Lung (tissue), 12 donors: ENCODE measurements around the gene POLR2L. TPM values are rescaled to one million over a fixed set of nuclear protein-coding genes. Genes with fewer than 3 reads are reported as not detected.

Experiments used
- ATAC-seq: fragments of 200-7000 bp; cut with Tn5 transposase; one replicate; pipeline ENCODE4 v1.9.1; 2020; ENCODE audit warnings: moderate number of reproducible peaks; ENCODE audit not compliant: insufficient read depth, low FRiP score
- DNase-seq, 3 donors: peaks; one replicate each; pipeline ENCODE4 v3.0.0-alpha.2; 2013 to 2017
- H3K27ac ChIP-seq, 2 donors: one replicate each; pipeline ENCODE4 v1.5.1; 2013; ENCODE audit warnings: mild to moderate bottlenecking in 2 of 2, moderate library complexity in 2 of 2, control low read depth in 1 of 2, inconsistent platforms in 1 of 2, low read depth in 1 of 2, low read length in 1 of 2
- H3K27me3 ChIP-seq, 3 donors: one replicate each; pipeline ENCODE4 v1.5.1; 2013; ENCODE audit warnings: low read length in 2 of 3; ENCODE audit not compliant: control insufficient read depth in 3 of 3, insufficient read depth in 3 of 3
- H3K36me3 ChIP-seq, 4 donors: one replicate each; pipeline ENCODE4 v1.5.1; 2013; ENCODE audit warnings: low read length in 4 of 4, mild to moderate bottlenecking in 1 of 4, moderate library complexity in 1 of 4; ENCODE audit not compliant: control insufficient read depth in 4 of 4, insufficient read depth in 4 of 4
- H3K4me1 ChIP-seq, 5 donors: one replicate each; pipeline ENCODE4 v1.5.1; 2013; ENCODE audit warnings: low read length in 5 of 5, mild to moderate bottlenecking in 2 of 5, moderate library complexity in 1 of 5; ENCODE audit not compliant: control insufficient read depth in 5 of 5, insufficient read depth in 5 of 5
- H3K4me3 ChIP-seq: one replicate; pipeline ENCODE4 v1.5.1; 2013; ENCODE audit warnings: mild to moderate bottlenecking, control low read depth, moderate library complexity
- H3K9ac ChIP-seq, 2 donors: one replicate each; pipeline ENCODE4 v1.5.1; 2013; ENCODE audit warnings: low read length in 2 of 2, control low read depth in 1 of 2; ENCODE audit not compliant: insufficient read depth in 1 of 2
- H3K9me3 ChIP-seq, 4 donors: one replicate each; pipeline ENCODE4 v1.5.1; 2013; ENCODE audit warnings: low read length in 3 of 4, mild to moderate bottlenecking in 1 of 4, moderate library complexity in 1 of 4; ENCODE audit not compliant: control insufficient read depth in 4 of 4, insufficient read depth in 3 of 4
- WGBS, 2 donors: extraction: QIAGEN DNeasy Blood & Tissue Kit; methylation state at CpG; one replicate each; pipeline ENCODE4 v1.1.7; 2013; 5-methylcytosine and 5-hydroxymethylcytosine counted together
- polyA plus RNA-seq, 2 donors: library from polyadenylated mRNA; stranded (reverse); fragments of 200-250 nt; gene quantifications; one replicate each; pipeline ENCODE4 v1.2.1, GENCODE V29; 2013
- total RNA-seq, 2 donors: library from RNA; depleted of rRNA in 1 of 2; stranded (reverse); fragments of >200 nt in 1 of 2; gene quantifications; one replicate each; pipeline ENCODE4 v1.2.1, GENCODE V29; 2014 to 2021
- TF ChIP-seq, protein P1 (sequence below): IDR thresholded peaks from 2 replicates; pipeline ENCODE4 v1.5.1; 2012; ENCODE audit warnings: mild to moderate bottlenecking; ENCODE audit errors: control extremely low read depth, extremely low read depth
- donor health status: control.
- donor health status: control.
- donor health status: Bipolar disorder and iron deficiency.
- donor health status: healthy.
- donor health status: DM: yes; HTN: yes; CAD: no.

Gene POLR2L
- total and polyA plus RNA-seq, 4 donors: 144 to 183 (median 167) TPM

GRCh38 chr11:846496-847098 is 4.3 kb upstream of the POLR2L start:
- peaks cover 0 to 53% (median 34%) of the 10 kb centered on the region in 5 donors for H3K4me1 ChIP-seq

GRCh38 chr11:845872-846495 is 3.7 kb upstream of the POLR2L start:
- H3K4me1 ChIP-seq: peaks cover 2 to 54% (median 38%) of the 10 kb centered on the region in 5 donors
- H3K9ac ChIP-seq: no peak overlapping the region

More at GRCh38 chr11:846496-847098, 4.3 kb upstream of the POLR2L start:
- no peak for ATAC-seq
- Histone ChIP-seq H3K4me3 (no peak overlapping the region), H3K9ac (no peak overlapping the region), H3K9me3 (no peaks in the 10 kb centered on the region), H3K27ac (peak overlapping the region in 1 of 2 donors; percentile 96), H3K27me3 (no peaks in the 10 kb centered on the region), H3K36me3 (peaks cover 0 to 12% (median 0%) of the 10 kb centered on the region in 4 donors)
- WGBS, 2 donors: 73 to 76% methylated on average over 11 of the region's 11 CpGs
- no peak for DNase-seq
- TF ChIP-seq, protein P1, sequence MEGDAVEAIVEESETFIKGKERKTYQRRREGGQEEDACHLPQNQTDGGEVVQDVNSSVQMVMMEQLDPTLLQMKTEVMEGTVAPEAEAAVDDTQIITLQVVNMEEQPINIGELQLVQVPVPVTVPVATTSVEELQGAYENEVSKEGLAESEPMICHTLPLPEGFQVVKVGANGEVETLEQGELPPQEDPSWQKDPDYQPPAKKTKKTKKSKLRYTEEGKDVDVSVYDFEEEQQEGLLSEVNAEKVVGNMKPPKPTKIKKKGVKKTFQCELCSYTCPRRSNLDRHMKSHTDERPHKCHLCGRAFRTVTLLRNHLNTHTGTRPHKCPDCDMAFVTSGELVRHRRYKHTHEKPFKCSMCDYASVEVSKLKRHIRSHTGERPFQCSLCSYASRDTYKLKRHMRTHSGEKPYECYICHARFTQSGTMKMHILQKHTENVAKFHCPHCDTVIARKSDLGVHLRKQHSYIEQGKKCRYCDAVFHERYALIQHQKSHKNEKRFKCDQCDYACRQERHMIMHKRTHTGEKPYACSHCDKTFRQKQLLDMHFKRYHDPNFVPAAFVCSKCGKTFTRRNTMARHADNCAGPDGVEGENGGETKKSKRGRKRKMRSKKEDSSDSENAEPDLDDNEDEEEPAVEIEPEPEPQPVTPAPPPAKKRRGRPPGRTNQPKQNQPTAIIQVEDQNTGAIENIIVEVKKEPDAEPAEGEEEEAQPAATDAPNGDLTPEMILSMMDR: no peak

GRCh38 chr11:844693-845644 is 2.6 kb upstream of the POLR2L start:
- peak; percentile 96 to 98 (median 96) for DNase-seq
- peaks cover under 1 to 11% (median 3%) of the 10 kb centered on the region in 4 donors for H3K36me3 ChIP-seq
- H3K27ac ChIP-seq: peak overlapping the region; percentile 95 to 96
- peak overlapping the region; percentile 4 for H3K4me3 ChIP-seq
- no peaks in the 10 kb centered on the region for H3K9me3 ChIP-seq
- 20 to 40% methylated on average over 29 to 31 of the region's 31 CpGs for WGBS, 2 donors
- H3K4me1 ChIP-seq: peaks cover 6 to 49% (median 41%) of the 10 kb centered on the region in 5 donors
- no peaks in the 10 kb centered on the region for H3K27me3 ChIP-seq
- peak overlapping the region in 1 of 2 donors; percentile 61 for H3K9ac ChIP-seq
- ATAC-seq: peak; percentile 19
- TF ChIP-seq, protein P1: no peak

More at GRCh38 chr11:845872-846495, 3.7 kb upstream of the POLR2L start:
- DNase-seq (peak; percentile 48 to 61 (median 60)), ATAC-seq (no peak)
- Histone ChIP-seq H3K27me3 (no peaks in the 10 kb centered on the region), H3K27ac (peak overlapping the region in 1 of 2 donors; percentile 96), H3K9me3 (no peaks in the 10 kb centered on the region), H3K4me3 (no peak overlapping the region), H3K36me3 (peaks cover 0 to 11% (median 0%) of the 10 kb centered on the region in 4 donors)
- 35 to 39% methylated on average over 7 to 8 of the region's 8 CpGs for WGBS, 2 donors
- TF ChIP-seq, protein P1: no peak
